Measurements from ENCODE around the gene ZNFX1. TPM values are rescaled to one million over a fixed set of nuclear protein-coding genes. Genes with fewer than 3 reads are reported as not detected.

Gene ZNFX1
- total and polyA plus RNA-seq, 3 donors from 2014 or later = 31.6 to 39.9 (median 37.2) TPM

- no peak overlapping the region for H3K27ac ChIP-seq
- H3K9me3 ChIP-seq = no peaks in the 10 kb centered on the region
- no peaks in the 10 kb centered on the region for H3K27me3 ChIP-seq
- H3K36me3 ChIP-seq (ENCODE audit: low read depth, missing control alignments) = no peaks in the 10 kb centered on the region
- intact Hi-C loops (cut with DNase I; ENCODE audit: low total_unique reads) = no loop called here
- no peak overlapping the region for H3K4me3 ChIP-seq
- 89 to 99% methylated on average over 3 of the region's 3 CpGs for WGBS, 2 donors
- H3K4me1 ChIP-seq = peaks cover 18% of the 10 kb centered on the region
- DNase-seq = no peak
- TF ChIP-seq POLR2A (IDR thresholded peaks at IDR 0.05) = no peak
- TF ChIP-seq CTCF (IDR thresholded peaks at IDR 0.05) = no peak
Measured at GRCh38 chr20:49283703-49284625, 6.1 kb upstream of the ZNFX1 start.

DNA sequence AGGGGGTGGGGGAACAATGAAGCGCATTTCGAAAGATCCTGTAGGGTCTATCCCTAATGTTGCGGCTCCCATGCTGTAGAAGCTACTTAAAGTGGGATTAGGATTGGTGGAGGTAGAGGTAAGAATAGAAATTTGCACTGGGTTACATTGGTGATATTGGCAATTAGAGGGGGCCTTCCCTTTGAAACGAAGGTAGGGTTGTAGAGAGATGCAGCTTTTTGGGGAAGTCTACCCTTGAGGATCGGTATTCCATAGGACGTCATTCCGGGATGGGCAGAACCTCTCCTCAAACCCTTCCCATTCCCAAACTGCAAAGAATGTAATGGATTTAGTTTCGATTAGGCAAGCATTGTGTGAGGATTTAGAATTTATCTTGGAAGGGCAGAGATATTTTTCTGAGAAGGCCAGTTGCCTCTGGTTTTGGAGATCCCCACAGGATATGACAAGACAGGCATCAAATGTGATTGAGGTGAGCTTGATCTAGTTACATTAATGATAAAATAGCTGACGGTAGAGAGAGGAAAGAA, 5.4 kb upstream of the ZNFX1 start:
- H3K4me1 ChIP-seq = peaks cover 18% of the 10 kb centered on the region

GRCh38 chr20:49282584-49283171, 4.8 kb upstream of the ZNFX1 start:
- Histone ChIP-seq H3K36me3 (ENCODE audit: low read depth, missing control alignments) (no peaks in the 10 kb centered on the region), H3K27ac (no peak overlapping the region), H3K4me3 (no peak overlapping the region), H3K4me1 (peaks cover 18% of the 10 kb centered on the region), H3K9me3 (no peaks in the 10 kb centered on the region), H3K27me3 (no peaks in the 10 kb centered on the region)
- TF ChIP-seq CTCF (IDR thresholded peaks at IDR 0.05) (no peak), POLR2A (IDR thresholded peaks at IDR 0.05) (no peak)
- WGBS, 2 donors = 84 to 86% methylated on average over 20 of the region's 20 CpGs
- intact Hi-C loops (cut with DNase I; ENCODE audit: low total_unique reads) = no loop called here
- DNase-seq = no peak

More for the DNA sequence above, 5.4 kb upstream of the ZNFX1 start:
- Histone ChIP-seq H3K4me3 (no peak overlapping the region), H3K36me3 (ENCODE audit: low read depth, missing control alignments) (no peaks in the 10 kb centered on the region), H3K27me3 (no peaks in the 10 kb centered on the region), H3K9me3 (no peaks in the 10 kb centered on the region), H3K27ac (no peak overlapping the region)
- intact Hi-C loops (cut with DNase I; ENCODE audit: low total_unique reads) = no loop called here
- 89 to 95% methylated on average over 9 of the region's 9 CpGs for WGBS, 2 donors
- TF ChIP-seq CTCF (IDR thresholded peaks at IDR 0.05) = no peak
- no peak for TF ChIP-seq POLR2A (IDR thresholded peaks at IDR 0.05)
- no peak for DNase-seq

- Histone ChIP-seq H3K9me3 (no peaks in the 10 kb centered on the region), H3K27ac (no peak overlapping the region), H3K36me3 (ENCODE audit: low read depth, missing control alignments) (no peaks in the 10 kb centered on the region), H3K27me3 (no peaks in the 10 kb centered on the region), H3K4me3 (no peak overlapping the region), H3K4me1 (peaks cover 18% of the 10 kb centered on the region)
- intact Hi-C loops (cut with DNase I; ENCODE audit: low total_unique reads) = no loop called here
- 90 to 91% methylated on average over 9 of the region's 9 CpGs for WGBS, 2 donors
- no peak for DNase-seq
- TF ChIP-seq POLR2A (IDR thresholded peaks at IDR 0.05) = no peak
- no peak for TF ChIP-seq CTCF (IDR thresholded peaks at IDR 0.05)
Measured at GRCh38 chr20:49281913-49282467, 4.1 kb upstream of the ZNFX1 start.
